Measurements from ENCODE around the gene PEX5L.

PEX5L gene

DNA sequence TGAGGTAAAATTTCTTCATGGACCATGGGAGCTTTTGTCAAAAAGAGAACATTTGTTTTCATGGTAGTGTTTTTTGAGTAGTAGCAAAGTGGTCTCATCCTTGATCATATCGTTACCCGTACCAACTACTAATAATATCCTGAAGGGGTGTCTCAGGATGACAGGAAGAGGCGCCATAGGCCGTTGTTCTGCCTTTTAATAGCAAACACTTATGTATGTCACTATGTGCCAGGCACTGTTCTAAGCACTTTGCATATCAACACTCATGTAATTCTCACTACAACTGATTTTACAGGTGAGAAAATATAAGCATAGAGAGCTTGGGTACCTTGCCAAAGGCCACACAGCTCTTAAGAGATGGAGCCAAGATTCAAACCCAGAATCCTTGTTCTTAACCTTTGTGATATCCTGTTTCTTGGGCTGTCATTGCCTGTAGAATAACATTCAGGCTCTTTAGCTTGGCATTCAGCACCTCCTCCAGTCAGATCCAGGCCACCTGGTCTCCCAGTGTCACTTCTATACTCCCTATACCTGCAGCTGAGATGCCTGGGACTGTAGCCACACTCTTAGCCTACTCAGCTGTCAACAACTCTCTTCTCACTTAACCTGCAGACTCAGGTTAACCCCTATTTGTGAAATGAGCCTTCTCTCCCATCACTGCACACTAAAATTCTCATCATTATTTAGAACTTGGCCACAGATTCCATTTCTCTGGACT is 270.2 kb downstream of the PEX5L start:
- no peak for DNase-seq

DNA sequence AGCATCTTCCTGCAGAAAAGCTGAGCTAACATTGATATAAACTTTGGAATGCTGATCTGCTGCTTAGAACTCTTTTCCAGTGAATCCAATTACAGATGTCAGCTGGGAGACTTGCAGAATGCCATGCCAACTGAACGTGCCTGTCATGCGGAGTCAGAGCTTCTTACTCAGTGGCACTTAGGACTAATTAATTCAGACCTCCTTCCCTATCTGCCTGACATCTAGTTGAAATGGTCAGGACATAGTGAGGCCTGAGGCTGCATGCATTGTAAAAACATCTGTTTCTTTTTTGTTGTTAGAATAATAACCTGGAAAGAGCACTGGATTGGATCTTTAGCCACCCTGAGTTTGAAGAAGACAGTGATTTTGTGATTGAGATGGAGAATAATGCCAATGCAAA is 271.3 kb downstream of the PEX5L start:
- DNase-seq: no peak

DNA sequence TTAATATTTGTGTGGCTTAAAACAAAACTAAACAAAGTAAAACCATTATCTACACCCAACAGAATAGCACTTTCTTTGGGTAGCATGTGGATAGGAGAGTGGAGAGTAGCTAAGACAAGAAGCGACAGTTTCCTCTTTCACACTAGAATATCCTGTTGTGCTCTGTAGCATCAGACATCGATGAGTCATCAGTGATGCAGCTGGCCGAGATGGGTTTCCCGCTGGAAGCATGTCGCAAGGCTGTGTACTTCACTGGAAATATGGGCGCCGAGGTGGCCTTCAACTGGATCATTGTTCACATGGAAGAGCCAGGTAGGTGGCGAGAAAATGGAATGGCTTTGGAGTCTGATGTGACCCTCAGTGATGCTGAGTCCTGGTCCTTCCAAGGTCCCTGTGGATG is 275.8 kb downstream of the PEX5L start:
- no peak for DNase-seq

- DNase-seq: no peak
Observed at GRCh38 chr3:179750720-179751328, 285.9 kb downstream of the PEX5L start.

DNA sequence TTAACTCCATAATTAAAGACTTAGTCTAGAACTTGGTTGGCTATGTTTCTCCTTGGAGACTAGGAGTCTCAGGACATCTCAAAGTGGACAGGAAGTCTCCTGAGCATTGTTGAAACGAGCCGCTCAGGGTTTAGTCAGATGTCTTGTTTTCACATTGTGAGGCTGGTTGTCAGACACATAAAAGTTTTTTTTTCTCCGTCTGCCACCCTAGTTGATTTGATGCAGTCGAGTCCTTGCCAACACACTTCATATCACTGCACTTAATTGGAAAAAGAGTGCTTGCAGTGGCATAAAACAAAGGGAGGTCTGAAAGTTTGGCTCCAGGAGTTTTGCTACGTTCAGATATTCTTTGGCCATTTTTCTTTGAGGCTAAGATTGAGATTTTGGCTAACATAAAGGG is 291.0 kb downstream of the PEX5L start:
- DNase-seq: no peak

GRCh38 chr3:179745079-179745478 is 291.7 kb downstream of the PEX5L start:
- no peak for DNase-seq

All from NCI-H1417 treated with DMSO at 0.1 percent for 48 hours (cell line).